Stimulated activated naive CD4-positive, alpha-beta T cell (primary cell): ENCODE data around the gene LBHD1.
A peak's percentile ranks its signal among the peaks of the same experiment; 100 is the strongest.
"Not testable (repeated sequence)": the region's sequence is repeated elsewhere in the genome, so short reads cannot be mapped to it uniquely, and the experiment has no call there.

Experiments used
- DNase-seq, 6 experiments: peaks; one replicate each; lab custom pipeline; 2025; lab: John Stamatoyannopoulos, UW

LBHD1 gene

GRCh38 chr11:62693624-62694023 lies 21.6 kb upstream of the LBHD1 start:
- DNase-seq: not testable (repeated sequence)

- DNase-seq: no peak
Measured at GRCh38 chr11:62689421-62690183, 17.5 kb upstream of the LBHD1 start, which contains the start of gene LRRN4CL. TSS of gene LRRN4CL (minus strand) at chr11:62689530. CDS start at chr11:62688508, 1,022 bp downstream.

DNA sequence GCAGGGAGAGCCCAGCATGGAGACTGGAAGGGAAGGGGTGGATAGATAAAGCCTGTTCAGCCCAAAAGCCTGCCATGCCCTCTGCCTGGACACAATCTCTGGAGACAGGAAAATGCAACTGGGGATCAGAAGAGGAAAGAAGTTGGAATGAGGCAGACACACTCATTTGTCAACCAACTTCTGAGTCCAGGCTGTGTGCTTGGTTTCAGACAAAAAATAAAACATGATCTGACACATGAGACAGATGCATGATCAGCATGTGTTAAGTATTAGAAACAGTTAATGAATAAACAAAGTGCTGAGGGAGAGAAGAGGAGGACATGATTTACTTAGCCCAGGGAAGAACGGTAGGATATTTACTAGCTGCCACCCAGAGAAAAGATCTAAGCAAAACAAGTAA lies 16.4 kb upstream of the LBHD1 start:
- DNase-seq: no peak

DNA sequence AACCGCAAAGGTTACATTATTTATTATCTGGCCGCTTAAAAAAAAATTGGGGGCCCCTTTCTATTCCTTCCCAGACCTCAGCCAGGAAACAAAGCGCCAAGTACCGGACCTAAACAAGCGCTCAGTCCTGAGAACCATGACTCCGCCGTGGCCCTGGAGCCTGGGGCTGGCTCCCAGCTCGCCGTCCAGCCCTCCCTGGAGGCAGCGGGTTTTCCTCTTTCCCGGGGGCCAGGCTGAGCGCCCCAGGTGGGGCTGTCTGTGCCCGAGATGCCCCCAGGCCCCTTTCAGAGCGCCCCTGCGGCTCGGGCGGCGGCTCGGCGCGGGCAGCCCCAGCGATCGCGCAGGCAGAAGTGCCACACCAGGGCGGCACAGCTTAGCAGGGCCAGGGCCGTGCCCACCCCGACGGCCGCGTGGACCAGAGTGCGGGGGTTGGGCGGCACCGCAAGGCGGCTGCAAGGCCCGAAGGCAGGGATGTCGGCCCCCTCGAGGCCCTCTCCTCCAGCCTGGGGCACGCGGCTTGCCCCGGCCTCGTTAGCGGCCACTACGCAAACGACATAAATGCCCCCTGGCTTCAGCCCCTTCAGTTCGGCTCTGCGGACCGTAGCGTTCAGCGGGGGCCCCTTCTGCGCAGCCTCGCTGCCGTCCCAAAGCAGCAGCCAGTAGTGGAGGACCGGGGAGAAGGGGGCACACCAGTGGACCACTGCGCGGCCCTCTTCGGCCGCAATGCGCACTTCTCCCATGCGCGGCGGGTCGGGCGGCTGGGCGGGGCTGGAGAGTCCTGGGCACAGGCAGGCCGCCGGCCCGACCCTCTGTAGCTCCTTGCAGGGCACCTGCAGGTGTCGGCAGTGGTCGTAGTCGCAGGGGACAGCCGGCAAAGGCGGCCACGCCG lies 15.7 kb upstream of the LBHD1 start:
- DNase-seq: no peak

DNA sequence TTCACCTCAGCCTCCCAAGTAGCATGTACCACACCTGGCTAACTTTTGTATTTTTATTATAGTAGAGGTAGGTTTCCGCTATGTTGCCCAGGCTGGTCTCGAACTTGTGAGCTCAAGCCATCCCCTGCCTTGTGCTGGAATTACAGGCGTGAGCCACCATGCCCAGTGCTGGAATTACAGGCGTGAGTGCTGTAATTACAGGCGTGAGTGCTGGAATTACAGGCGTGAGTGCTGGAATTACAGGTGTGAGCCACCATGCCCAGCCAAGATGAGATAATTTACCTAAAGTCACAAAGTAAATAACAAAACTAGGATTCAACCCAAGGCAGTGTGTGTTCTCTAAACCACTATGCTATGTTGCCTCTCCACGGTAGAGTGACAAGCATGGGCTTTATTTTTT lies 10.5 kb upstream of the LBHD1 start:
- no peak for DNase-seq

GRCh38 chr11:62680825-62681240 lies 8.8 kb upstream of the LBHD1 start:
- peak in 4 of 6 experiments; percentile 22 to 50 (median 38) for DNase-seq

GRCh38 chr11:62678770-62679696 lies 7.0 kb upstream of the LBHD1 start, which contains the start of gene UBXN1:
TSS of gene UBXN1 (minus strand) at chr11:62679073. CDS start at chr11:62678923, 150 bp downstream.
- peak; percentile 72 to 83 (median 80) for DNase-seq

DNA sequence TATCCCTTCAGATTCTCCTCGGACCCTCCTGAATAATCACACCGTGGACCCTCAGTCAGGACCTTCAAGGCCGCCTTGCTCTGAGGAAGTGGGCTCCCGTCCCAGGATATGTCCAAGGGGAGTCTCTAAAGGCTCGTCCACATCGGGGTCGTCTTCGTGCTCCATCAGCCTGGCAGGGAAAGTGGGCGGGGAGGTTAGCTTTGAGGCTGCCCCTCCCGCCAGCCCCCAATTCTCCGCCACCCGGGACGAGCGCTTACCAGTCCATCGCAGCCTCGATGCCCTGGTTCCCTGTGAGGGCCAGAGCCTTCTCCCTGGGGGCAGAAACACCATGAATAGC lies 6.3 kb upstream of the LBHD1 start:
- no peak for DNase-seq

- no peak for DNase-seq
Measured at GRCh38 chr11:62677714-62678113, 5.6 kb upstream of the LBHD1 start.

DNA sequence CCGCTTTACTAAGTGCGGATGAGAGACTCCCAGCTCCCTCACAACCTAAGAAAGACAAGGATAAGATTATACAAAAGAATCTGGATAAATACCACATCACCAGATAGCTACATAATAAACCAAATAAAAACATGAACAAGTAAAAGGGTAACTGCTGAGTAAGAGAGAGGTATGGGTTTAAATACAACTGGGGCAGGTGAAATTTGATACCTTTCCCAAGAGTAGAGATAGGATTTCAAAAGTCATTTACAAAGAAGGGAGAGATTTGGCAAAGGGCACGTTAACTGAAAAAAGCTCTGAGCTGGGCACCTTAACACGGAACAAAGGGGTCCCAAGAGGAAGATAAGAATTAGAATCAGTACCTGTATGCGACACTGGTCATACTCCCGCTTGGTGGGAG lies 5.1 kb upstream of the LBHD1 start:
- no peak for DNase-seq

GRCh38 chr11:62676698-62677097 lies 4.6 kb upstream of the LBHD1 start:
- DNase-seq: no peak

GRCh38 chr11:62675415-62675814 lies 3.3 kb upstream of the LBHD1 start:
- not testable (repeated sequence) for DNase-seq

- no peak for DNase-seq
Measured at GRCh38 chr11:62673196-62673525, 1.1 kb upstream of the LBHD1 start.

GRCh38 chr11:62671236-62671607 lies 845 bp downstream of the LBHD1 start:
- DNase-seq: peak in 1 of 6 experiments; percentile 51

GRCh38 chr11:62669420-62670161 lies 2.5 kb downstream of the LBHD1 start:
- no peak for DNase-seq

DNA sequence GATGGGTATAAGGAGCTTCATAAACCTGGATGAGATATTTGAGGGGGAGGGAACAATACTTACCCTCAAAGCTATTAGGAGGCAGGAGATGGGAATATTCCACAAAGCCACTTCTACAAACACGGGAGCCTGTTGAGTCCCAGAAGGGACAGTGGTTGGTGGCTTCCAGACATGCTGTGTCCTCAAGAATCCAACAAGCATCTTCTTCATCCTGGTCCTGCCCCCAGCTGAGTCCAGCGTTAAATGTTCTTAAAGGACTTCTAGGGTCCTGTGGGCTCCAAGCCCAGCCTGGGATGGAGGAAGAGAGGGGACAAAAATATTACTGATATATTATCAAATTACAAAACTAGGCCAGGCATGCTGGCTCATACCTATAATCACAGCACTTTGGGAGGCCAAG lies 4.6 kb downstream of the LBHD1 start:
- no peak for DNase-seq

GRCh38 chr11:62666259-62666926 lies 5.7 kb downstream of the LBHD1 start:
- no peak for DNase-seq

DNA sequence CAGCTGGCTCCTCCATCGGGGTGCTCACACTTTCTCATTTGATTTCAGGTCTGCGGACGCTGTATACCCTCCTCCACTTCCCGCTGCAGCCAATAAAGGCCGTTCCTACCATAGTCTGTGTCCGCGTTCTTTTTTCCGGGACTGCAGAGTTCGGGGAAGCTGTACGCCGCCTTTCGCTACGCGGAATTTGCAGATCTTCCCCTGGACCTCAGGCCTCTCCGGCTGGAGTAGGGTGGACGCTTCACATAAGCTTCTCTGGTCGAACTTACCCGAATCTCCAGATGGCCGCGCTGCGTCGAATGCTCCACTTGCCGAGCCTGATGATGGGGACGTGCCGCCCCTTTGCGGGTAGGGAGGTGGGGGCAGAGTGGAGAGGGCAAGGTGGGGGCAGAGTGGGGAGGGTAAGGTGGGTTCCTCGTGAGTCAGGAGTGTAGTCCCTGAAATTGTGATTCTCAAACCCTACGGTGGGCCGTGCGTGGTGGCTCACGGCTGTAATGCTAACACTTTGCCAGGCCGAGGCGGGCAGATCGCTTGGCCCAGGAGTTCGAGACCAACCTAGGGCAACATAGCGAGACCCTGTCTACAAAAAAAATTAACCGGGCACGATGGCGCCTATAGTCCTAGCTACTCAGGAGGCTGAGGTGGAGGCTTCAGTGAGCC lies 6.3 kb downstream of the LBHD1 start:
- peak in 5 of 6 experiments; percentile 18 to 57 (median 35) for DNase-seq

GRCh38 chr11:62665075-62665598 lies 6.9 kb downstream of the LBHD1 start, which contains the start of the genes C11orf98 and CSKMT:
TSS of gene C11orf98 (minus strand) at chr11:62665210. CDS start at chr11:62665169, 41 bp downstream.
TSS of gene CSKMT (plus strand) at chr11:62665312. CDS start at chr11:62665880, 568 bp downstream.
- peak; percentile 90 to 96 (median 94) for DNase-seq
